ENCODE results near the gene ANKRD65.
"Not testable (repeated sequence)": the region's sequence is repeated elsewhere in the genome, so short reads cannot be mapped to it uniquely, and the experiment has no call there.

Gene ANKRD65

GRCh38 chr1:1430114-1430982, 9.3 kb upstream of the ANKRD65 start:
- DNase-seq = no peak

- DNase-seq = no peak
These were observed 8.6 kb upstream of the ANKRD65 start for GRCh38 chr1:1429671-1430073.

GRCh38 chr1:1428967-1429366, 7.9 kb upstream of the ANKRD65 start:
- DNase-seq = not testable (repeated sequence)

GRCh38 chr1:1428174-1428573, 7.1 kb upstream of the ANKRD65 start:
- no peak for DNase-seq

- no peak for DNase-seq
These were observed 6.7 kb upstream of the ANKRD65 start for GRCh38 chr1:1427820-1428148.

DNA sequence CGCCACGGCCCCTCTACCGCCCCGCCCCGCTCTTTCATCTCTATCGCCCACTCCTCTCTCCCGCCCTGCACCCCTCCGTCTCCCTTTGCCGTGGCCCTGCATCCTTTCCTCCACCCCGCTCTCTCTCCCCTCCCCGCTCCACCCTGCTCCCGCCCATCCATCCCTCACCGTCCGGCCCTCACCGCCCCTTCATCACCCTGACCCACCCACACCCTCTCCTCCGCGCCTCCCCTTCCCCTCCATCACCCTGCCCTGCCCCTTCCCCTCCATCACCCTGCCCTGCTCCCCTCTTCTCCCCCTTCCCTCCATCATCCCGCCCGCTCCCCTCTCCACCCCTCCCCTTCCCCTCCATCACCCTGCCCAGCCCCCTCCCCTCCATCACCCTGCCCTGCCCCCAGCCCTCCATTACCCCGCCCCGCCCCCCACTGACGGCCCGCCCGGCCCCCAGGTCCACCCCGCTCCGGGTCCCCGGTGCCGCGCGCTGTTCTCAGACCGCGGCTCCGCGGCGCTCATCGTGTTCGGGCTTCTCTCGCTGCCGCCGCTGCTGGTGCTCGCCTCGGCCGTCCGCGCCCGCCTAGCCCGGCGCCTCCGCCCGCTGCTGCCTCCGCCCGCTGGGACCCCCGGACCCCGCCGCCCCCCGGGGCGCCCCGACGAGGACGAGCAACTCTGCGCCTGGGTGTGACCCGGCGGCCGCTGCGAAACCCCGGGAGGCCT, 6.2 kb upstream of the ANKRD65 start:
- no peak for DNase-seq

DNA sequence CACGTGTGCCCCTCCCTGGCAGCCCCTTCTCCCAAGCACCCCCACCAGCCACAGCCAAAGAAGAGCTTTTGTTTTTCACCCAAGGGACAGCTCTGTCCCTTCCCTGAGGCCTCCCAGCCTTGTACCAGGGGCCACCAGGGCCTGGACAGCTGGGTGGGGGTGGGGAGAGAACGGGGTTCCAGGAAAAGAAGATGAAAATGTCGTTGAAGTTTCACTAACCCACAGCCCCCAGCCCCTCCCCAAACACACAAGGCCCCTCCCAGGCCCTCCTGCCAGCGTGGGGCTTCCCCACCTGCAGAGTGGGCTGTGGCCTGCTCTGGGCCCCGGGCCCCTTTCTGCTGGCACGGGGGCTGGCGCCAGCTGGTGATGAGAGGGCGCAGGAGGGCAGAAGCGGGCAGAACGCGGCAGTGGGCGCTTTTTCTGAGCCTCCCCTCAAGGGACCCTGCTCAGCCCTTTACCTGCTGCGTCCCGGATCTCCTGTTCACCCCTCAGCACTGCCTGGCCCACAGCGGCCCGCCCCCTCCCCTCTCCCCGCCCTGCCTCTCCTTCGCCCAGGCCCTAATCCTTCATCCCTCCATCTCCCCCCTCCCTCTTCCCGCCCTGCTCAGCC, 5.5 kb upstream of the ANKRD65 start:
- DNase-seq = no peak

GRCh38 chr1:1425753-1426495, 4.8 kb upstream of the ANKRD65 start:
- no peak for DNase-seq

DNA sequence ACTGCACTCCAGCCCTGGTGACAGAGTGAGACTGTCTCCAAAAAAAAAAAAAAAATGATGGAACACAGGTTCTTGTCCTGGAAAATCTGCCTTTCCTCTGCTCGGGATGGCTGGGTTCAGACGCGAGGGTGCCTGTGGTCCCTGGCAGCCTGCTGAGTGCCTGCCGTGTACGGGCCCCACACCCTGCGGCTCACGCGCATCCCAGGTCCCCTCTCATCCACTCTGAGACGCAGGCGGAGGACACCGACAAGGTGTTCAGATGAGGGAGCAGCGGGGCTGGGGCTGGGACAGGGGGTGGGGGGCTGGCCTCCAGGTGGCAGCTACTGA, 4.3 kb upstream of the ANKRD65 start:
- DNase-seq = no peak

DNA sequence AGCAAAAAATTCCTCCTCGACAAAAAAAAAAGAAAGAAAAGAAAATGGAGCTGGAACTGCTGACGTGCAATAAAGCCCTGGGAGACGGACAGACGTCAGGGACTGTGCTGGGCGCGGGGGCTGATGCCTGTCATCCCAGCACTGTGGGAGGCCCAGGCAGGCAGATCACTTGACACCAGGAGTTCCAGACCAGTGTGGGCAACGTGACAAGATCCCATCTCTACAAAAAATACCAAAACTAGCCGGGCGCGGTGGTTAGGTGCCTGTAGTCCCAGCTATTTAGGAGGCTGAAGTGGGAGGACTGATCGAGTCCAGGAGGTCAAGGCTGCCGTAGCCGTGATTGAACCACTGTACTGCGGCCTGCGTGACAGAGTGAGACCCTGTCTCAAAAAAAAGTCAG, 3.6 kb upstream of the ANKRD65 start:
- no peak for DNase-seq

GRCh38 chr1:1423245-1423597, 2.1 kb upstream of the ANKRD65 start:
- DNase-seq = no peak

DNA sequence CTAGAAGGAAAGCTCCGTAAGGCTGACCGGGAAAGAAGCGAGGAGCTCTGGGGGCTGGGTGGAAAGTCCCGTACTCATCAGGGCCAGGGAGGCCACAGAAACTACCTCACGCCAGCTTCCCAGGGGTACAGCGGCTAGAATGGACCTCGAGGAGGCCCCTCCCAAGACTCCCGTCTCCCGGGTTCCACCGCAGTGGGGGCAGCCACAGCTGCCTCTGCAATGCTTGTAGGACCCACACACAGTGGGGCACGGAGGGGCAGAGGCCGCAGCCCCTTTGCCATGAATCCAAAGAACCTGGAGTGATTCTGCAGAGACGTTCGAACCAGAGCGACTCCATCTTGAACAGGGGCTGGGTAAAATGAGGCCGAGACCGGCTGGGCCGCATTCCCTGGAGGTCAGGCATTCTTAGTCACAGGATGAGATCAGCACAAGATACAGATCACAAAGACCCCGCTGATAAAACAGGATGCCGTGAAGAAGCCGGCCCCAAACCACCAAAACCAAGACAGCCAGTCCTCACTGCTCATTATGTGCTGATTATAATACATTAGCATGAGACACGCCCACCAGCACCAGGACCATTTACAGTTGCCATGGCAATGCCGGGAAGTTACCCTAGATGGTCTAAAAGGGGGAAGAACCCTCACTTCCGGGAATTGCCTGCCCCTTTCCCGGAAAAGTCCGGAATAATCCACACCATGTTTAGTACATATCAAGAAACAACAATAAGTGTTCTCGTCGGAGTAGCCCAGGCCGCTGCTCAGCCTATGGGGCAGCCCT, 1.6 kb upstream of the ANKRD65 start:
- DNase-seq = no peak

DNA sequence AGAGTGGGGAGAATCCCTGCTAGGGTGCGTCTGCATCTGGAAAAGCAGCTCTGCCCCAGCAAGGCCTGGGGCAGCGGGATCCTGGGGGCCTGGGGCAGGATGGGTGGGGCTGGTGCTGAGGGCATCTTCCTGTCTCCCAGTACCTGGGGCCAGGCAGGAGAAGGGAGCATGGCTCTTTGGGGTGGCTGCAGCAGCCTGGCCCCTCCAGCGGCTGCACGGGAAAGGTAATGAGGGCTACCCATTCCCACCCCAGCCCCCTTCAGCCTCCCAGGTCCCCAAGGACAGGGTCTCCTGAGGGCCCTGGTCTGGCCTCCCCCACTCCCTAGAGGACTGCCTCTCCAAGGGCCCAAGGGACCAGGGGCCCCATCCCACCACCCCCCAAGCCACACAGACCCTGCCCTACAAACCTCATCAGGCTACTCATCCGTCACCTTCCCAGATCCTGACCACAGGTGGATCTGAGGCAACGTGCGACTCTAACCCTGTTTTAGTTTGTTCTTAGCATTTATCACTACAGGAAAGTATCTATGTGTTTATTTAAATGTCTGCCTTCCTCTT, 910 bp upstream of the ANKRD65 start:
- no peak for DNase-seq

DNA sequence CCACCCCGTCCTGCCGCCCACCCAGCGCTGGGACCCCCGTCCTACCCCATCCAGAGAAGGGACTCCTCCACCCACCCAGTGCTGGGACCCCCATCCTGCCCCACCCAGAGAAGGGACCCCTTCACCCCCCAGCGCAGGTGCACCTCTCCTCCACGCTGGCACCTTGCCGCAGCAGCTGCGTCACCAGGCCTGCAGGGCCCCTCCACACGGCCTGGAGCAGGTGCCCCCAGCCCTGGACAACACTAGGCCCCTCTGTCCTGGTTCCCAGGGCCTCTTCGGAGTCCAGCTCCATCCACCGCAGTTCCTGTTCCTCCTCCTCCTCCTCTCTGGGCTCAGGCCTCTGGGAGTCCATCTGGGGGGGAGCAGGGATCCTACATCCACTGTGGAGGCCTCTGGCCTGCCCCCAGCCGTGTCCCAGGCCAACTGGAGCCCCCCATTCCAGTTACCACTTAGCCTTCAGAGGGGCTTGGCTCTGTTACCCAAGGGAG, 378 bp downstream of the ANKRD65 start:
- no peak for DNase-seq

DNA sequence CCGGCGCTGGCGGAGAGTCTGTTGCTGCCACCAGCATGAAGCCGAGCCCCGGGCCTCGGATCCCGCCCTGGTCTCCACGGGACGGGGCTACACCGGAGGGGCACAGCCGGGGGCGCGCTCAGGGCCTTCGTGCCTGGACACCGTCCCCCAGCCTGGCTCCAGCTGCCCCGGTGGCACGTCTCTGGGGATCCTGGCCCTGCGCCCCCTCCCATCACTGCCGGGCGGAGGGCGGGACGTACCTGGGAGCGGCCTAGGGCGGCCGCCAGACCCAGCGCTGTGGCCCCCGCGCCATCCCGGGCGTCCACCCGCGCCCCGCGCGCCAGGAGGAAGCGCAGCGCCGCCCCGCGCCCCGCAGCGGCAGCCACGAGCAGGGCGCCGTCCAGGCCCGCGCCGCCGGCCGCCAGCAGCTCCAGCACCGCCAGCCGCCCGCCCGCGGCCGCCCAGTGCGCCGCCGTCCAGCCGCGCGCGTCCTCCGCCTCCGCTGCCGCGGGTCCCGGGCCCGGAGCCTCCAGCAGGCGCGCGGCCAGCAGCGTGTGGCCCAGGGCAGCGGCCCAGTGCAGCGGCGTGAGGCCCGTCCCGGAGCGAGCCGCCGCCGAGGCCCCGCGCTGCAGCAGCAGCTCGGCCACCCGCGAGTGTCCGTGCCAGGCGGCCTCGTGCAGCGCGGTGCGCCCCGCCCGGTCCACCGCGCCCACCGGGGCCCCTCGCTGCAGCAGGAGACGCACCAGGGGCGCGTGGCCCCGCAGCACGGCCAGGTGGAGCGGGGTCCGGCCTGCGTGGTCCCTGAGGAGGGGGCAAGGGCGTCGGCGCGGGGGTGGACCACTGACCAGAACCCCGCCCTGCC, 1.0 kb downstream of the ANKRD65 start:
- no peak for DNase-seq

DNA sequence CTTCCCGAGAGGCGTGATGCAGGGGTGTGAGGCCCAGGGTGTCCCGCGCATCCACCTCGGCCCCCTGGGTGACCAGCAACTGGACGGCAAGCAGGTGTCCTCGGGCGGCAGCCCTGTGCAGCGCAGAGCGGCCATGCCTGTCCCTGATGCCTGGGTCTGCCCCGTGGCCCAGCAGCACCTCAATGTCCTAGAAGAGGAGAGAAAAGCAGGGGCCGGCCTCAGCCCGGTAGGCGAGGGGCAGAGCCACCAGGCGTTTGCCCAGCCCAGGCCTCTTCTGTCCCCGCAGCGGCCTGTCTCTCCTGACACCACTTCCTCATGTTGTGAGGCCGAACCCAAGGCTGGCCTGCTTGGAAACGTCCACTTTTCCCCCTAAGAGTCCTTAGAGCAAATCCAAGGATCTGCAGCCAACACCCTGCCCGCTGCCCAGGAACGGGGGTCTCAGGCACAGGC, 1.7 kb downstream of the ANKRD65 start:
- no peak for DNase-seq

GRCh38 chr1:1418464-1419362, 2.4 kb downstream of the ANKRD65 start:
- DNase-seq = no peak

- DNase-seq = not testable (repeated sequence)
These were observed 3.1 kb downstream of the ANKRD65 start for GRCh38 chr1:1417825-1418463.

- DNase-seq = not testable (repeated sequence)
These were observed 3.7 kb downstream of the ANKRD65 start for GRCh38 chr1:1417396-1417795.

- no peak for DNase-seq
These were observed 5.3 kb downstream of the ANKRD65 start for GRCh38 chr1:1415751-1416150.
